GM18526 (cell line): Measurements from ENCODE around the gene CBX7.

Source experiments
- POLR2A ChIP-seq: IDR thresholded peaks from 3 replicates; pipeline ENCODE4 v1.6.1; 2011; ENCODE audit not compliant: insufficient read length; ENCODE audit errors: extremely low read depth

The CBX7 gene

DNA sequence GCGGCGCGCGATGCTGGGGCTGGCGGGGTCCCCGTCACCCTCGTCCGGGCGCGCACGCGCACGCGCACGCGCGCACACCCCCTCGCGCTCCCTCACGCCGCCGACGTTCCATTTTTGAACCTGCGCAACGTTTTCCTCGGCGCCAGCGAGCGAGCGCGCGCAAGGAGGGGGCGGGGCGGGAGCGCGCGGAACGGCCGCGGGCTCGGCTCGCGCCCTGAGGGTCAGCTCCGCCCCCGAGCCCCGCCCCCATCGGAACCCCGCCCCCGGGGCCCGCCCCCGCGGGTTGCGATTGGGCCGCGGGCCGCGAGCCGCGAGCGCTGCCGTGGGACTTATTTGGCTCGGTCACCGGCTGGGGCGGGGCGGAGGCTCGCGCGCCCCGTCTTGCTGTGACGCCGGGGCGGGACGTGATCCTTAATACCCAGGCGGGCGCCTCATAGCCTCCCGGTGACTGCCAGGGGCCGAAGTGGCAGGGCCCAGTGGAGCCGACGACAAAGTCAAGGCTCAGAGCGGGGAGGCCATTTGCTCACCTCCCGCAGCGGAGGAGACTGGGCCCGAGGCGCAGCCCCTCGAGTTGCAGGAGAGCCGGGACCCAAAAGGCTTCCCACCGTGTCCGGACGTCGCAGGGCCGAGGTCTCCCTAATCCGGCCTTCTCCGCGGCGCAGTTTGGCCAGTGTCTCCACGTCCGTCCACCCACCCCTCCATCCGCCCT, at the start of gene CBX7:
Gene CBX7 (minus strand): TSS at position 170 of the 709 bp plus-strand sequence. CDS start 236 bp downstream, outside the sequence.
- peak; percentile 39 for TF ChIP-seq POLR2A

DNA sequence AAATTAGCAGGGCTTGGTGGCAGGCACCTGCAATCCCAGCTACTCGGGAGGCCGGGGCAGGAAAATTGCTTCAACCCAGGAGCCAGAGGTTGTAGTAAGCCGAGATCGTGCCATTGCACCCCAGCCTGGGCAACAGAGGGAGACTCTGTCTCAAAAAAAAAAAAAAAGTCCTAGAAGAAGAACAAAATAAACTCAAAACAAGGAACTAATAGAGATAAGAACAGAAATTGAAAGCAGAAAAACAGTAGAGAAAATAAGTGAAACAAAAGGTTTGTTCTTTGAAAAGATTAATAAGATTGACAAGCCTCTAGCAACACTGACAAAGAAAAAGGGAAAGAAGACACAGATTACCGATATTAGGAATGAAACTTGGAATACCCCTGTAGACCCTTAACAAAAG, 45.1 kb upstream of the CBX7 start:
- no peak for TF ChIP-seq POLR2A

DNA sequence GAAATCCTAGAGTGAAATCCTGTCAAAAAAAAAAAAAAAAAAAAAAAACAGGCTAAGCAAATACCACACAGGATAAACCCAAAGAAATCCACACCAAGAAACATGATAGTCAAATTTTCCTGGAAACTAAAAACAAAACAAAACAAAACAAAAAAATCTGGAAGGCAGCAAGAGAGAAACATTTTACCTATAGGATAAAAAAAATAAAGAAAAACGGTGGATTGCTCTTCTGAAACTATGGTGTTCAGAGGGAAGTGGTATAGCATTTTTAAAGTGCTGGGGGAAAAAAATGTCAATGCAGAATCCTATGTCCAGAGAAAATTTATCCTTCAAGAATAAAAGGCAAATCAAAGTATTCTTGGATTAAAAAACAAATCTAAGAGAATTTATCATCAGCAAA, 41.6 kb upstream of the CBX7 start:
- TF ChIP-seq POLR2A, result no peak

DNA sequence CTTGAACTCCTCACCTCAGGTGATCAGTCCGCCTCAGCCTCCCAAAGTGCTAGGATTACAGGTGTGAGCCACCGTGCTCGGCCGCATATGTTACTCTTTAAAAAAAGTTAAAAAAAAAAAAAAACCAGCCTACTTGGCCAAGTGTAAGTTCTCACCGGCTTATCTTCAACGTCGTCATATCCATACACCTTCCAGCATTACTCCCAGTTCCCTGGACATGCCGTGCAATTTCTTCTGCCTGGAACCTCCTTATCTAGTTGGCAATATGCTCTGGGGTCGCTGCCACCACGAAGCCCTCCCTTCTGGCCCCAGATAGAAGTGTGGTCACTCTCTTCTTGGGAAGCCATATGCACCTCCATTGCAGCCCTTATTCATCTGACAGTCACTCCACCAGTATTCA, 36.3 kb upstream of the CBX7 start:
- TF ChIP-seq POLR2A, result no peak

DNA sequence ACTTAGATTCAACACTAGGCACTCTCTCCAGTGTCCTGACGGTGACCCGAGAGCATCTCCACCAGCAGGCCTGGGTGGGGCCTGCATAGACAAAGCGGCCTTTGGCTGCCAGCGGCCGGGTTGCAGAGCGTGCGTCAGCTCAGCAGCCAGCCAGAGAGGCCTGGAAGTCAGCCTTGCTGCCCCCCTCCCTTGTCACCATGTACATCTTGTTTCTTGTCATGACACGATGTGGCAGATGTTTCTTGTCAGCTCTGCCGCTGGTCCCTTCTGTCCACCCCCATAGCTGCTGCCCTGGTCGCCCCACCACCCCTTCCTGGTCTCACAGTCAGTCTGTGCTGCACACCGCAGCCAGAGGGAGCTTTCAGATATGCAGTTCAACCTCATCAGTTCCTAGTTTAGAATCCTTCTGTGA, 33.1 kb upstream of the CBX7 start:
- no peak for TF ChIP-seq POLR2A

DNA sequence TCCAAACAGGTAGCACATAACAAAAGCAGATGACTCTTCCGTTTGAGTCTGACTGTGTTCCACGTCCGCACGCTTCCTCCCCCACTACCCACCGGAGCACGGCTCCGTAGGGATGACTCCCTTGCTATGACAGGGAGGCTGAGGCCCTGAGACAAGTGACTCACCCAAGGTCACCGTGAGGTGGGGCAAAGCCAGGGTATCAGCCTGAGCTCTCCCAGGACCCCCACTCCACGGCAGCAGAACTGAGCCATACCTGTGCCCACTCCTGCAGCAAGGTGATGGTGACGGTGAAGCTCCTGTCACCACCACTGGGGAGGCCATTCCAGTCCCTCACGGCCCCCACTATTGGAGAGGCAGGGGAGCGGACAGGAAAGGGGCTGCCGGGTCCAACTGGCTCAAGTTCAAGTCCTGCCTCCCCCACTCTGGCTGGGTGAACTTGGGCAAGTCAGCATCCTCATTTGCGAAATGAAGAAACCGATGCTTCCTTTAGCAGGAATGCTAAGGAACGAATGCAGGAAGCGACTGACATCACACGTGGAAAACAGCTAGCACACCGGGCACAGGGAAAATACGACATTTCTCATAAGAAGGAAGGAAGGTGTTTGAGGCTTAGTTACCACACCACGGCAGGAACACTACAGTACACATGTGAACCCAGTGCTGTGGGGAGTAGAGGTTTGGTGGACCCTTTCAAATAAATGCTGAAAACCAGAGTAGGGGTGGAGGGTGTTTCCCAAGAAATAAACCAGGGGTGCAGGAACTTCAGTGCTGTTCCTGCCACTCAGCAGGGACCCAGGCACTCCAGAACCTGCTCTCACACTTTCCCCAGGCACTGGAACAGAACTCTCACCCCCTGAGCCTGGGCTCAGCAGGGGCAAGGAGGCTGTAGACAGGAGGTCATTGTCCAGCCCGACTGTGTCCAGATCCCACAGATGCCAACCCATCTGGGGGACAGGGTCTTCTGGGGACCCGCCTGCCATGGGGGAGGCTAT, 32.4 kb upstream of the CBX7 start:
- no peak for TF ChIP-seq POLR2A

DNA sequence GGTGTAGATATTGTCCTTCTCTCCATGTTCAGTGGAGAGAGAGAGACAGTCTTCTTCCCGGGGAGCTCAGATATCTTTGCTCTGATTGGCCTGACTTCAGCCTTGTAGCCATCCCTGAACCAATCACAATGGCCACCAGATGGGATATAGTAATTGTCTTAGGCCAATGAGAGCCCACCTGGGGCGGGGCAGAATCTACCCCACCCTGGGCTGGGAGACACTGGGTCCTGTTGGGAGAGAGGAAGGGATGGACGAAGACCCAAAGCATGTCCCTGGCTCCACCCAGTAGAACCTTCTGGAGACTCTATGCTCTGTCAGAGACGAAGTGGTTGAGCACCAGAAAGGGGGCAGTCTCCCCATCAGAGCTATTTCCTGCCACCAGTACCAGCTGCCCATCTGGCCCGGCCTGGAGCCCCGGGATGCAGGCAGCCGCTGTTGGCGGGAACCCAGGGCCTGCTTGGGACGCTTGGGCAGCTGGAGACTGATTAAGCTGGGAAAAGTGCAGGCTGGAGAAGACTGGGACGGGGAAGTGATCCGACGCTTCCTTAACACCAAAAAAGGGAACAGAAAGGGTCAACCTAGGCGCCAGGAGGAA, 31.6 kb upstream of the CBX7 start:
- TF ChIP-seq POLR2A, result no peak

DNA sequence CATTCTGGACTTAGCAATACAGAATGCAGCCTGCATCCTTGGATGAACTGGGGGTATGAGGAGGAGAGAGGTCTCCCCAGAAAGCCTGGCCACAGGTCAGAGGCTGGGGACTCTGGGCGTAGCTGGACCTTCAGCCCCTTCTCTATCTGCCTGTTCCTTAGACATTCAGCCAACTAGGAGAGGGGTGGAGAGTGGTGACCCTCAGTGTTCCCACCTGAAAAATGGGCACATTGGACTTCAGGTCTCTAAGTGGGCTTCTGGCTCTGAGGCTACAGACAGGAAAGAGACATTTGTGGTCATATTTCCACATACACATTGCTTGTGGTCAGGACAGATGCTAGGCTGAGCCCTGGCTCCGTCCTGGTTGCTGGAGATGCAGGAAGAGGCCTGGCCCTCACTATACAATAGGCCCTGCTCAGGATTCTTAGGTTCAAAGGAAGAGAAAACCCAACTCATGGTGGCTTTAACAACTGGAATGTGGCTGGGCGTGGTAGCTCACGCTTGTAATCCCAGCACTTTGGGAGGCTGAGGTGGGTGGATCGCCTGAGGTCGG, 30.1 kb upstream of the CBX7 start:
- TF ChIP-seq POLR2A, result no peak

DNA sequence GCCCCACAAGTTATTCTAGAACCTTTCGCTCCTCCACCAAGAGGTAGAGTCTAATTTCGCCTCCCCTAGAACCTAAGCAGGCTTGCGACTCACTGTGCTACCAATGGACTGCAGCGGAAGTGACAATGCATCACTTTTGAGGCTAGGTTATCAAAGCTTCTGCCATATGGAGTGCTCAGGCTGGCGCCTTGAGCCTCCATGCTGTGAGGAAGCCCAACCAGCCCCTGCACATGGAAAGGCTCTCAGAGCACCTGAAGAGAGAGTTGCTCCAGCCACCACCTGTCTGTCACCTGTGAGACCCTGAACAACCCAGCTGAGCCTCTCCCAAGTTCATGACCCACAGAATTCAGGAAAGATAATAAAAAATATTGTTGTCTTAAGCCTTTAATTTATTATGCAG, 29.3 kb upstream of the CBX7 start:
- TF ChIP-seq POLR2A, result no peak

DNA sequence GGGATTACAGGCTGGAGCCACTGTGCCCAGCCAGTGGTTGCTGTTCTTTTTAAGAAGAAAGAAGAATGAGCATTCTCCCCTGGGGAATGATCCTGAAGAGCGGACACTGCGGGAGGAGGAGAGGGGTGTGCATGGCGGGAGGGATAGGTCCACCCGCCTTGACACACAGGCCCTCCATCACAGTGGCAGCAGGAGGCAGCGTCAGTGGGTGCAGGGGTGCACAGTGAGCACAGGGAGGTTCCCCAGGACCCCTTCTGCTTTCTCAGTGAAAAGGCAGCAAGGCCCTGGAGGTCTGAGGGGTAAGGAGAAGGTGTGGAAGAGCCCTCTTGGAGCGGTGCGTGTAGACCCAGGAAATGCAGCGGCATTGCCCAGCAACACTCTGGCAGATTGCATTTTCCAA, 28.9 kb upstream of the CBX7 start:
- no peak for TF ChIP-seq POLR2A

DNA sequence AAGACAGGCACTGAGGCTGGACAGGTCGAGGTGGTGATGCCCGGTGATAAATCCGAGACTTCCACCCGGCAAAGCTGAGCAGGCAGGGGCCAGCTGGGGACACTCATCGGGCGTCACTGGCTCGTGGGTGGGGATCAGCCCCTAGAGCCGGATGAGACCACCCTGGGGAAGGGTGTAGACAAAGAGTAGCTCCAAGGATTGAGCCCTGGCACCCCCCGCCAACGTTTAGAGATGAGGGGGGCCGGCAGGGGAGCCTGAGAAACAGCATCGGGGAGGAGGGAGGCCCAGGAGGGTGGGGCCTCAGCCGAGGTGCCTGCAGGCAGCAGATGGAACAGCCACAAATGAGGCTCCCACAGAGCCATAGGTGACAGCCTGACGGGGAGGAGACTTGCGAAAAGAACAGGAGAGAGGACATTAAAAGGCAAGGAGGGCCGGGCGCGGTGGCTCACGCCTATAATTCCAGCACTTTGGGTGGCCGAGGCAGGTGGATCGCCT, 27.4 kb upstream of the CBX7 start:
- TF ChIP-seq POLR2A, result no peak

DNA sequence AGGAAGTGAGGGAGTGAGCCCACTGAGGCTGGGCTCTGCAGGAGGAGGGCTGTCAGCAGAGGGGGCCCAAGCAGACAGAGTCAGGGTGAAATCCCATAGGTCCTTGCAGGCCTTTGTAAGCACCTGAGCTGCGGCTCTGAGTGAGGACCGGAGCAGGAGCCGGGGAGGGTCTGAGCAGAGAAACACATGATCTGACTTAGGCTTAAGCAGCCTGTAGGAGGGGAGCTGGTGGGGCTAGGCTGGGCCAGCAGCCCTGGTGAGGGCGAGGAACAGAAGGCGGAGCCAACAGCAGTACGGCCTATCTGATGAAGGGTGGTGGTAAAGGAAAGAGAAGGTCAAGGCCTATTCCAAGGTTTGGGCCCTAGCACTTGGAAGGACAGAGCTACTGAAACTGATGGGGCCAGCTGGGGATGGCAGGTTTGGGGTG, 26.9 kb upstream of the CBX7 start:
- no peak for TF ChIP-seq POLR2A

DNA sequence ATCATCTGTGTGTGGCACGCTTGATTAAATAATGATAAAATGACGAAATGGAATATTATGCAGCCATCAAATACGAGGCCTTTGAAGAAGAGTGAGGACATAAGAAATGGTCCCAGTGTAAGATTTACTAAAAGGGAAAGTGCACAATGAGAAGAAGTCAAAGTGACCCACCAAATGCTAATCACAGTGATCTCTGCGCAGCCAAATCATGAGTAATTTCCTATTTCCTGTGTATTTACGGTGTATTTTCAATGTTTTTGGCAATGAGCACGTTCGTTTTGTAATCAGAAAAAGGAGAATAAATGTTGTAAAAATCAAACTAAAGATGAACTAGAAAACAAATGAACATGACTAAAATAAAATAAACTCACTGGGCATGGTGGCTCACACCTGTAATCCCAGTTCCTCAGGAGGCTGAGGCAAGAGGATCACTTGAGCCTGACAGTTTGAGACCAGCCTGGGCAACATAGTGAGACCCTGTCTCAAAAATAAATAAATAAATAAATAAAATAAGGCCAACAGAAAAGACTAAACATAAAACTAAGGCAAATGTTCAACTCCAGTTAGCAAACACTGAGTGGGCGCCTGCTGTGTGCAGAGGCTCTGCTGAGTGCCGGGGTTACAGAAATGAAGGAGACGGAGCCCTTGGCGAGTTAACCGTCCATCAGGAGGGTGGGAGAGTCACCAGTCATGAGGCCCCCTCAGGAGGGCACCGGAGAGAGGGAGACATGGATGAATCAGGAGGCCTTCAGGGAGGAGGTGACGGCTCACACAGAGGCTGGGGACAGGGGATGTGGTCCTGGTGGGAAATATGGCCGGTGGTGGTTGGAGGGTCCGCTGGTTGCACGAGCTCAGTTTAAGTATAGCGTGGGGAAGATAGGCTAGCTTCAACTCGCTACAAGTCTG, 26.0 kb upstream of the CBX7 start:
- no peak for TF ChIP-seq POLR2A

DNA sequence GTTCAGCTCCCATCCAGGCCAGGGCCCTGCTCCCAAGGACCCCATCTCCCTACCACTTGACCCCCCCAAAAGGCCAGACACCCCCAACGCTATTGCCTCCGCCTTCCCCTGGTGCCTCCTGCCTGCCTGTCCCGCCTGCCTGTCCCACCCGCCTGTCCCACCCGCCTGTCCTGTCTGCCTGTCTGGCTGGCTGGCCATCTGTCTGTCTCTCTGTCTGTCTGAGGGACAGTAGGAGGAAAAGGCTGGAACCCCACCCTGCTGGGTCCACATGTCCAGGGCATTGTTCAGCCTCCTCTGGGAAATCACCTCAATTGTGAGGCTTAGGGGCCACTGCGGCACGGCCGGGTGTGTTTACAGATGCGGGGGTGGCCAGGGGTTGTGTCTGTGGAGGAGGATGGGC, 25.3 kb upstream of the CBX7 start:
- no peak for TF ChIP-seq POLR2A
